Myocyte (in vitro differentiated cells): ENCODE data around the gene COL4A1. TPM values are rescaled to one million over a fixed set of nuclear protein-coding genes. Genes with fewer than 3 reads are reported as not detected.

Experiments
- microRNA-seq: library from miRNA; unstranded; fragments of <30 nt; microRNA quantifications from one replicate; pipeline ENCODE4, GENCODE V29; 2016
- total RNA-seq: library from RNA; depleted of rRNA; stranded (reverse); fragments of >200 nt; gene quantifications from 2 replicates; pipeline ENCODE4 v1.2.3, GENCODE V29; 2014

COL4A1 gene
- total RNA-seq, 1 donor from 2014 or later = 128 TPM

Small RNAs within 50 kb of the gene (microRNA-seq; reads per million reads assigned to microRNA genes)
- not detected for gene MIR8073

Other genes with a start within 250 kb of the COL4A1 start
- gene COL4A2, start 127 bp upstream of the COL4A1 start, total RNA-seq = 71.7 and 77.6 TPM in 2 replicates